HS-5 (cell line): ENCODE results near the gene ARPC1B.

ENCODE experiments used
- DNase-seq: peaks from one replicate; pipeline ENCODE4 v3.0.0-alpha.2; 2012; ENCODE audit warnings: low read depth

Gene ARPC1B

DNA sequence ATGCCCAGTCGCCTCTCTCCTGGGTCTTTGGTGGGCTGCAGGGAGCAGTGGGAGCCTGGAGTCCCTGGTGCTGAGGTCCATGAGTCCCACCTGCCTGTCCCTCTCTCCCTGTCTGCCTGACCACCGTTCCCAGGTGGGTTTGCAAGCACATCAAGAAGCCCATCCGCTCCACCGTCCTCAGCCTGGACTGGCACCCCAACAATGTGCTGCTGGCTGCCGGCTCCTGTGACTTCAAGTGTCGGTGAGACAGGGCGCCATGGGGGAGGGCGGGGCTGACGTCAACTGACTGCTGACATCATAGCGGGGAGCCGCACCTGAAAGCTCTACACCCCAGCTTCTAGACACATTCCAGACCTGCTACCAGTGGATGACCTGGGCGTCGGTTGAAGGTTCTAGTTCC is 15.2 kb downstream of the ARPC1B start:
- DNase-seq = no peak

DNA sequence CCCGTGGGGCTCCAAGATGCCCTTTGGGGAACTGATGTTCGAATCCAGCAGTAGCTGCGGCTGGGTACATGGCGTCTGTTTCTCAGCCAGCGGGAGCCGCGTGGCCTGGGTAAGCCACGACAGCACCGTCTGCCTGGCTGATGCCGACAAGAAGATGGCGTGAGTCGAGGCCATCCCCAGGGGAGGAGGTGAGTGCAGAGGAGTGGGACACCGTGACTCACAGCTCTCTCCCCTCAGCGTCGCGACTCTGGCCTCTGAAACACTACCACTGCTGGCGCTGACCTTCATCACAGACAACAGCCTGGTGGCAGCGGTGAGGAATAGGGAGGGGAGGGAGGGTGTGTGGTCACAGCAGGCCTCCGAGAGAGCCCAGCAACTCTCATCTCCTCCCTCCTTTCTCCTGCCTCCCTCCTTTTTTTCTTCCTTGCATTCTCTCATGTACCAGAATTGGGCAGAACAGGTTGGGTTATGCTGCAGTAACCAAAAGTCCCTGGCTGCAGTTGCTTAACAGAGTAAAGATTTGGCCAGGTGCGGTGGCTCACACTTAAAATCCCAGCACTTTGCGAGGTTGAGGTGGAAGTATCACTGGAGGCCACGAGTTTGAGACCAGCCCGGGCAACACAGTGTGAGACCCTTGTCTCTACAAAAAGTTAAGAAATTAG is 16.5 kb downstream of the ARPC1B start:
- DNase-seq = no peak

DNA sequence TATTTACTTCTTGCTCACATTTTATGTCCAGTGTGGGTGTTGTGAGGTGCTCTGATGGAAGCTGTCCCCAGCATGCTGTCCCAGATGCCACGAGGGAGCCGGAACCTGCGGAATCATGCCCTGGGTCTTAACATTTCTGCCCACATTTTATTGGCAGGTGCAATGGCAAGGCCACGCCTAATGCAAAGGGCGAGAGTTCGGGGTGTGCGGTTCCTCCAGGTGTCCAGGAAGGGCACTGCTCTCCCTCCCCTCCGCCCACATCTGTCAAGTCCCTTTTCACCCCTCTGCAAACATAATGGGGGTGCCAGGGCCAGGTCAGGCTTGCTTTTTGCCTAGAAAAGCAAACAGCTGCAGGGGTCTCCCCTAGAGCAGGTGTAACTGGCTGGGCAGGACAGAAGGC is 17.5 kb downstream of the ARPC1B start:
- no peak for DNase-seq

DNA sequence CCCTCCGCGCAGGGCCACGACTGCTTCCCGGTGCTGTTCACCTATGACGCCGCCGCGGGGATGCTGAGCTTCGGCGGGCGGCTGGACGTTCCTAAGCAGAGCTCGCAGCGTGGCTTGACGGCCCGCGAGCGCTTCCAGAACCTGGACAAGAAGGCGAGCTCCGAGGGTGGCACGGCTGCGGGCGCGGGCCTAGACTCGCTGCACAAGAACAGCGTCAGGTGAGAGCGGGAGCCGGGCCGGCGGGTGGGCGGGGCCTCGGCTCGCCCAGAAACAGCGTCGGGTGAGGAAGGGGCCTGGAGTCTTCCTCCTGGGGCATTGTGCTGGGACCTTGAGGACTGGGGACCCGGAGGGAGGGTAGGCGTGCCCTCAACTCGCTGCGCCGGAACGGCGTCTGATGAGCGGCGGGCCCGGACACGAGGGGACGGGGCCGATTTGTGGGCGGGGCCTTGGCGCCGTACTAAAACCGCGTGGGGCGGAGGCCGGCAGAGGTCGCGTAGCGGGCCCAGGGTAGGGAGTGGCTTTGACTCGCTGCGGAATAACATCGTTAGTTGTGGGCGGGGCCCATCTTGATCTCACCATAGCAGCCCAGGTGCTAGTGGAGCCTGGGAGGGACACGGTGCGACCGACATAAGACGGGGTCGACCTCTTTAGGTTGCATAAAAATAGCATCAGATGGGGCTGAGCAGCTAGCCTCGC is 18.3 kb downstream of the ARPC1B start:
- DNase-seq = no peak

DNA sequence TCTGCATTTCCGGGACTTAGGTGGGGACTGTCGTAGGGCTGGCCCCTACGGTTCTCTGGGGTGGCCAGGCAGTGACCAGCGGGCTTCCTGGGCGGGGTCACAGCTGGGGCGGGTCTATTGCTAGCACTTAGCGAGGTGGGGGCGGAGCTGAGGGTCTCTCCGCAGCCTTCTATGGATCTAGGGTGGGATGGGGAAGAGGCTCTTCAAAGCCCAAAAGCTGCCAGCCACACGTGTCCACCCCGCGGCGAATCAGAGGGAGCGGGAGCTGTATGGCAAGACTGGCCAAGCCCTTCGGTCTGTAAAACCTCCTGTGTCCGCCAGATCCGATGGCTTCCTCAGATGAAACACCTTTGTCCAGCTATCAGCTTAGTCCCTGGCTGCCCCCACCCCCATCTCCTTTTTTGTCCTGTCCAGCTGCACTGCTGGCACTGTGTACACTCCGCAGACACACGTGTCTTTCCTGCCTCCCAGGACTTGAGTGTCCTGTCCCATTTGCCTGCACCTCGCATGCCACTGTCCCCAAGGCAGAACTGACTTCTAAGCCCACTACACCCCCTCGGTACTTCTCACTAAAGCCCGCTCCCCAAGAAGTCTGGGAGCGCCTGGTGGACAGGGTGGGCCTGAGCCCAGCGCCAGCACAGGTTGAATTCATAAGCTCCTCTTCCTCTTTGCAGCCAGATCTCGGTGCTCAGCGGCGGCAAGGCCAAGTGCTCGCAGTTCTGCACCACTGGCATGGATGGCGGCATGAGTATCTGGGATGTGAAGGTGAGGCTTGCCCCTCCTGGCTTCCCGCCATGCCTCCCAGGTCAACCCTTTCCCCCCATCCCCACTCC is 19.0 kb downstream of the ARPC1B start:
- no peak for DNase-seq

DNA sequence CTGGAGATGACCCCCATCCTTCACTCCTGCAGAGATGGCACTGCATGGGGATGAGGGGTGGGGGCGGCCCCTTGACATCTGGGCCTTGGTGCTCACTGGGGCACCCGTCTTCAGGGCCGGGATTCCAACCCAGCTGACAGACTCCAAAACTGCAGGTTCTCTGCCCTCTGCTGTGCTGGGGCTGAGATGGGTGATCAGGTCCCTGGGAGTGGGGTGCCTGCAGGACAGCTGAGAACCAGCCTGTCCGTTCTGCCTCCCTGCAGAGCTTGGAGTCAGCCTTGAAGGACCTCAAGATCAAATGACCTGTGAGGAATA is 19.6 kb downstream of the ARPC1B start:
- no peak for DNase-seq

DNA sequence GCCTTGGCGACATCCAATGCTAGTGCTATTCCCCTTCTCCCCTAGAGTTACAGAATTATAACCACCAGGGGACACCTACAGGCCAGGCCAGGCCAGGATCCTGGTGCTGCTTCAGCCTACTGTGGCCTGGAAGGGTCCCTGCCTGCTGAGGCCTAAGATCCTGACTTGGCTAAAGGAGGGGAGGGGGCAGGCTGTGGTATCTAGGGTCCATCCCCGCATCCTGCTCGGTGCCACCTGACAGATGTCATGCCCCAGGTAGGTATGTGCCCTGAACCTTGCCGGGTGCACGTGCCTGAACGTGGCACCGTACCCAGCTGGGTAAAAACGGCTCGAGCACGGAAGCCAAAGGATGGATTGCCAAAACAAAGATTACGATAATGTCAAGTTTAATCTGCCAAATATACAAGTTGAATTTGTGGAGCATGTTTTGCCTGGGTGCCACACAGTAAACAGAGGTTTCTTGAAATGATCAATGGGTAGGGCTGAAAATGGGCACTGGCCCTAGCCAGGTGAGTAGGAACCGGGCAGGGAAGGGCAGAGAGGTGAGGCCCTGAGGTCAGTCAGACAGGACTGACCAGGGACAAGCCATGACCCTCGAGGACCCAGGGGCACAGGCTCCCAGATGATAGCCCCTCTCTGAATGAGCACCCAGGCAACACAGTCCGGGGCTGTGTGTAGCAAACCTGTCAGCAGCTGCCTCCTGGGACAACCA is 21.2 kb downstream of the ARPC1B start:
- no peak for DNase-seq

DNA sequence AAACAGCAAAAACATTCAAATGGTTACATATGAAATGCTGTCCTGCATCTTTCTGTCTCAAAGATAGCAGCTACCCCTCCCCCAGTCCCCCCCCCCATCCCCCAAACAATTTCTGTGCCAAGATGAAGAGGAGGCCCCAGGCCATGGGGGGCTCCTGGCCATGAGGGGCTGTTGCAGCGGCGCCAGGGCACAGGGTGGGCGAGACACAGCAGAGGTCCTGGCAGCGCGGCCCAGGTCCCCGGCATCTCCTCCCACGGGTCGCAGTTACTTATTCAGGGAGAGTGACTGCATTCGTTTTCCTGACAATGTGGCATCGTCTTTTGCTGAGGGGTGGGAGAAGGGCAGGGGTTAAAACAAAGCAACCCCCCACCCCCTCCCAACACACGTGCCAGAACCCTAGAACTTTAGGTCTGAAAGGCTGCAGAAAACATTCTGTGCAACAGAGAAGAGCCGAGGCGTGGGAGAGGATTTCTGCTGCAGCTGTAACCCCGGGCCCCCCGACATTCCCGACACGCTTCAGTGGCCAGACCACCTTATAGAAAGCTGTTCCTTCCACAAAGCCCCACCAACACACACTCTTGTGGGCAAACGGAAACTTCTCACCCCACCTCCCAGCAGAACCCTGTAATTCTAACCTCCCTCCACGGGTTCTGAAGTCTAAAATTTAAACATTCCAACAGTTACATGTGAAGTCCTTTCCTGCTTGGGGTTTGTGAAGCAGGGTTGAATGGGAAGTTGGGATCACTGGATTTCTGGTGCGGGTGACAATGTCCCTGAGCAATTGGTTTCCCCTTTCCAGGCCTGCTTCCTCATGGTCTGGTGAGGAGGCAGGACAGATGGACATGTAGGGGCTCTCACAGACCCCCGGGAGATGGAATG is 22.1 kb downstream of the ARPC1B start:
- DNase-seq = no peak

DNA sequence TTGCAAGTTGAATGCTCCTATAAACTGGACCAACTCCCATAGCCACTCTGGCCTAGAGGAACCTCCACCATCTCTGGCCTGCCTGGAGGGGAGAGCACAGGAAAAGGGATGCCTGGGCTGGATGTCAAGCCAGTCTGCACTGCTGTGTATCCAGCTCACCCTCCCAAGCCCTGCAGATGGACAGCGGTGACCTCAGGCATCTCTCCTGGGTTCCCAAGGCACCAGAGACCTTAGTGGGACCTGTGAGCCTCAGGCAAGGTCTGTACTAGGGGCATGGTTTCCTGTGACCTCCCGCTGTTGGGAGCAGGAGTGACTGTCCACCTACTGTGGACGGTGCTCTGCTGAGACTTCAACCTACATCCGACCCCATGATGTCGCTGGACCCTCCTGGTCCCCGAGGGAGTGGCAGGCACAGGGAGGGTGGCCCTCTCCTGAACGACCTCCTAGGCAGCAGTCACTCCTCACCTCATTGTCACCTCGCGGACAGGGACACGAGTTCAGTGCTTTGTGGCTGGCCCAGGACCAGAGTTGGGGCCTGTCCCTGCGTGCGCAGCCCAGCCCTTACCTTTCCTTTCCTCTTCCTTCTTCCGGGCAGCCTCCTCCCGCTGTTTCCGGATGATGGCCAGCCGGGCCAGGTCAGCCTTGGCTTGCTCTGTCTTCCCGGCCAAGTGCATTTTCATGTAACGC is 22.9 kb downstream of the ARPC1B start:
- no peak for DNase-seq

DNA sequence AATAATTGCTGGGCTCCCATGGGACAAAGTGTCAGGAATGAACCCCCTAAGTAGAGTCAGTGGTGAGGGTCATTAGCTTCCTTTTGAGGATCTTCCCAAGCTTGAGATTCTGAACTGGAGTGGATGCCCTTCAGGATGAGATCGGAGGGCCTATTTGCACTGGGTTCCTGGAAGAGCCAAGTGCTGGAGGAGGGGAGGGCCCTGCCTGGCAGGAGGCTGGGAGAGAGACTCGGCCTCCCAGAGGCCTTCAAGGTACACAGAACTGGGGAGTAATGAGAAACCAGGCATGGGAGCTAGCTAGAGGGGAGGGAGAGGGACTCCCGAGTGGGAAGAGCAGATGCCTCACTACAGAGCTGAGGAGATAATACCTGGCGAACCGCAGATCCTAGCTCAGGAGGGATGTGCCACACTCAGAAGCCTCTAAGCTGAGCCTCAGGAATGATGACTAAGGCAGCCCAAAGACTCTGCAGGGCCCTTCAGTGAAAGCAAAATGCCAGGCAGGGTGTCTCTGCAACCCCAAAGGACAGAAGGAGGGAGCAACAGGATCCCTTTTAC is 24.4 kb downstream of the ARPC1B start:
- DNase-seq = no peak

DNA sequence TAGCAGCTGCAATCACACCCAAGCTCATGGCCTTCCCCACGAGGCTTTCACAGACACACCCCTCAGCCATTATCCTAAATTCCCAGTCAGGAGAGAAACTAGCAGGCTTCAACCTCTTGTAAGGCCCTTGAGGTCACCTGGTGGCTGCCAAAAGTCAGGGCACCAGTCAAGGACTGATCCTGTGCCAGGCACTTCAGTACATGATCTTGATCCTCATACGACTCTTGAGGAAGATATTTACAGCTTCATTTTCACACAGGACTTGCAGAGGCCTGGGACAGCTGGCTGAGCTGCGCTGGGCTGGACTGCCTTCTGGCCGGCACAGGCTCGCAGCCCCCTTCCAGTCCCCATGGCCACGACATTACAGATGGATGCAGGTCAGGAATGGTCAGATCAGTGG is 25.1 kb downstream of the ARPC1B start:
- DNase-seq = no peak

DNA sequence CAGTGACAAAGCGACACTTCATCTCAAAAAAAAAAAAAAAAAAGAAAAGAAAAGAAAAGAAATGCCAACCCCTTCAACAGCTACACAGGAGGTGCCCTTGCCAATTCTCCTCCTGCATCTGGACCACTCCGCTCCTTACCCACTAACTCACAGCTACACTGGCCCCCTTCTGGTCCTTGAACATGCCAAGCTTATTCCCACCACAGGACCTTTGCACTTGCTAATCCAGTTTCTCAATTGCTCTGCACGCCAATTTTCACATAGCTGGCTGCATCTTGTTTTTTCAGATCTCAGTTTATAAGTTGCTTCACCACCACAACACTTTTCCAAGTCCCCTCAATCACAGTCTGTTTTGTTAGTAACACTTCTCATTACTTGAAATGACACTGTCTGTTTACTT is 28.3 kb downstream of the ARPC1B start:
- DNase-seq = no peak

DNA sequence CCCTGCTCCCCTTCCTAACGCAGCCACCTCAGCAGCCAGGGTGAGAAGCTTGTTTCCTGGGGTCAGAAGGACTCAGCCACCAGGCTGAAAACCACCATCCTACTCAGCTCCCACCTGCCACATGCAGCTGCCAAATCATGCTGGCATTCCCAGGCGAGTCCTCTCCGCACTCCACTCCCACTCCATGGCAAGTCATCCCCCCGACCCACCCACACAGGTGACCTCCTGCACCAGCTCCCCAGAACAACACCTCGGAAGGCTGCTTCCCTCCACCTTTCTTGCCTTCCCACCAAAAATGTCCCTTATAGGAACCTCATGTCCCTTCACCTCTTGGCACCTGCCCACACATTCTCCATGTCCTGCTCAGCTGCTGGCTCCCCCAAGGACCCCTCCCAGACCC is 29.2 kb downstream of the ARPC1B start:
- DNase-seq = no peak

DNA sequence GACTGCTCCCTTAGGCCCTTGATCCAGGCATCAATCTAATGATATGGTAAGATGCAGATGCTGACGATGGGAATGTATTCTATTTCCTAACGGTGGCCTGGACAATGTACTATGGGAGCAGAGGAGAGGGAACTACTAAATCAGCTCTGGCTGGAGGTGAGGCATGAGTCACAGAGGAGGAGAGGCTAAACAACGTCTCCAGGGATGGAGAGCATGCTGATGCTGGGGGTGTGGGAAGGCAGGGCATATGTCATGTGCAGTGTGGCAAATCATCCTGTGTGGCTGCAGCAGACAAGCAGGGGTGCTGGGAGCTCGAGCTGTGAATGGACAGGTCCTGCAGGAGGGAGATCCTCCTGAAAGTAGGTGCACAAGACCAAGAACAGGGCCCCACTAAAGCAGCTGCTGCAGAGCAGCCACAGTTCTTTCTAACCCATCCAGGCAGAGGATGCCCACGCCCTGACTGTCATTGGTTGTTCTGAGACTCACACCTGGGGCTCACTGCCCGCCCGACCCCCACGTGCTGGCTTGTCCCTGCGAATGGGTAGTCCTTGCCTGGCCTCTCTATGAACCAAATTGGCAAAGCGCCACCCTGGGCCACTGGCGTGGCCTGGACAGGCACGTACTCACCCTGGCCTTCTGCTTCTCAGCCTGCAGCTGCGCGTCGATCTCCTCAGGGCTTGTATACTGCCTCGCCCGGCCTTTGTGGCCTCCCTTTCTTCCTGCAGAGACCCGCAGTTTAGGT is 29.9 kb downstream of the ARPC1B start:
- no peak for DNase-seq

DNA sequence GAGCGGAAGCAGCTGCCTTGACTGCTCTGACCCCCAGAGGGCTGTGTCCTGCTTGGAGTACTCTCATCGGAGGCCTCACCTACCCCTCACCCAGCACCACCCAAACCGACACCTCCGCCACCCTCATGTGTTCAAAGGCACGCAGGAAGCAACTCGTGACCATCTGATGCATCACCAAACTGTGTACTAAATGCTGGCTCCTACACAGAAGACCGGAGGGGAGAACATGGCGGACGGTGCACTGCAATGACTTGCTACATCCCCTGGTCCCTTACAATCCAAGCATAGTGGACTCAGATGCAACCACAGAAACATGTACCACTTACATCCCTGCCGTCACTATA is 30.4 kb downstream of the ARPC1B start:
- DNase-seq = no peak

DNA sequence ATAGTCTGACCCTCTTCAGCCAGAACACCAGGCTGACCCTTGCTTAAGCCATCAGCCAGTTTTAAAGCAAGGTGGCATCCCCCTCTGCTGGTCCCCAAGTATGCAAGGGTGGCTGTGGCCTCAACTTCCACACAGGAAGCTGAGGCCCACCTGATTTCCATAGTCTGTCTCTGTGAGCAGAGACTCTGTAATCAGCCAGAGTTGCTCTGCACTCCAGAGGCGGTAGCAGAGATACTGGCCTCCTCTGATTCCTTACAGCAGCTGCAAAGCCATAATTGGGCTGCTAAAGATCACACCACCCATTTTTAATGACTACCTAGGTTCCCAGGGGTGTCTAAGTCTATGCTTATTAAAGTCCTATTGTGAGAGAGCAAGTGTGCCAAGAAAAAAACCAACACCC is 32.0 kb downstream of the ARPC1B start:
- no peak for DNase-seq

DNA sequence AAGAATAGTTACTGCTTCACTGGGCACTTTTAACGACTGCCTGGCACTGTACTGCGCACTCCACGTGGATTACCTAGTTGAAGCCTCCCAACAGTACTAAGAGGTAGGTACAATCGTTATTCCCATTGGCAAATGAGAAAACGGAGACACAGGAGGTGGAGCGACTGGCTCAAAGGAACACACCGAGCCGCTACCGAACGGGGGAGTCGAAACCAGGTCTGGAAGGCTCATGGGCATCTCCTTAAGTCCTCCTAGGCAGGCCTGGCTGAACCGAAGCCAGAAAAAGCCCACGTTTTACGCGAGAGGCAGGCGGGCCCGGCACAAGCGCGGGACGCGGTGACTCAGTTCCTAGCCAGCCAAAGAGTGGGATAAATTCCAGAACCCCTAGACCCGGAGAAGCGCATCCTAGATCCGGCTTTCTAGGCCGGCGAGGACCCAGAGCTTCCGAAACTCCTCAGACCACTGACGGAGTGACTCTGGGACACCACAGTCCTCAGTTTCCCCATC is 33.4 kb downstream of the ARPC1B start:
- peak; percentile 33 for DNase-seq

DNA sequence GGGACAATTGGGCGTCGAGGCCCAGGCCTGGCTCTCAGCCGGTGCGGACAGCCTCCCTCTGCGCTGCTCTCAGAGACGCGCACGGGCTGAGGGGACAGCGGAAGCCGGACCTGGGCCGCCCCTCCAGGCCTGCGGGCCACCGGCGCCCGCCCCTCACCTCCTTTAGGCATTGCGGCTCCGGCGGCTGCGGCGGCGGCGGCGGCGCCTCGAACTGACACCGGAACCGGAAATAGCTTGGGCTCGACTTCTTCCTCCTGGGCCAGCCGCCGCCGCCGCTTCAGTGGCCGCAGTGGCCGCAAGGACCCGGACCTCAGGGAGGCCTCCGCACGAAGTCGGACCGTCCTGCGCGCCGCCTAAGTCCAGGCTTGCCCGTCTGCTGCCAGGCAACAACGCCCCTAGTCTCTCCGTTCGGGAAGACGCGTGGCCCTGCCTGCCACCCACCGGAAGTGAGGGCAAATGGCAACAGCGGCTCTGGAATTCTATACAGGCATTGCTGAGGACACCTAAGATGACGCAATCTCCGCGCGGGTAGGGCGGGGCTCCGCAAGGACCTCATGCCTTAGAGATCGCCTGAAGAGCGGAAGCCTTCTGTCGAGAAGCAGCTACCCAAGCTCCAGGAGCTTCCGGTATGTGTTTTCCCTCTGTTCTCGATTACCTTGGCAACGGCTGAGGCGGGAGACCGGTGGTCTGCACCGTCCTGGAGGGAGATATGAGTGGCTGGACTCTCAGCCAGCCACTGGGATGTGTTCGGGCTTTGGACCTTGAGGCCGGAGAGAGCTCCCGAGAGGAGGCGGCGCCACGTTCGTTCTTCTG is 34.1 kb downstream of the ARPC1B start, which contains the start of the genes BUD31 and PDAP1:
TSS of gene BUD31 (plus strand) at position 591 of the 813 bp plus-strand sequence. CDS start 2,124 bp downstream, outside the sequence.
TSS of gene PDAP1 (minus strand) at position 219 of the 813 bp plus-strand sequence. CDS start at position 170, 49 bp downstream.
- peak; percentile 84 for DNase-seq

DNA sequence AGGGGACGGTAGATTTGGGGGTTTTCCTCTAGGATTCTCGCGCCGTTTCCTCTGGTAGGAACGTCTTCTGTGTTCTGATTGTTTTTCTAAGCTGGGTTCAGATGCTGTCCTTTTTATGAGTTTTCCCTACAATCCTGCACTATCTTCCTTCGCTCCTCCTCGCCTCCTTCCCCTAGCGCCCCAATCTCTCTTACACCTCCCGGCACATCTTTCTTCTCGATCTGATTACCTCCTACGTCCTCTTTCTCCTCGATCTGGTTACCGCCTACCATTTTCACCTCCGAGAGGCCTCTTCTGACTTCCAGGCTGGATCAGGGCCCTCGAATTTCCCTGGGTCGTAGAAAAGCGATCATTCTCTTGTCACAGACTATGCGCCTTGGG is 34.7 kb downstream of the ARPC1B start:
- DNase-seq = no peak
